ENCODE measurements around the gene MRO. TPM values are rescaled to one million over a fixed set of nuclear protein-coding genes. Genes with fewer than 3 reads are reported as not detected.

The MRO gene
- total RNA-seq, 1 experiment from 2014 or later: 0.84 TPM

DNA sequence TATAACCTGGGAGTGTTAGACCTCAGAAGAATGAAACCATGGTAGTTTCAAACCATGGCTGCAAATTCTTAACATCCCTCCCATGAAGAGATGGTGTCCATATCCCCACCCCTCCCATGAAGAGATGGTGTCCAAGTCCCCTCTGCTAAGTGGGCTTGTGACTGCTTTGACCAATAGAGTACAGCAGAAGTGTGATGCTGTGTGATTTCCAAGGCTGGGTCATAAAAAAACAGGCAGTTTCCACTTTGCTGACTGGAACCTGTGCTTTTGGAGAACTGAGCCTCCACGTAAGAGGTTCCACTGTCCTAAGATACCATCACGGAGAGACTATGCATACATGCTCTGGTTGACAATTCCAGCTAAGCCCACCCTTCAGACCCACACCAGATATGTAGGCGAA, 65.5 kb downstream of the MRO start:
- no peak overlapping the region for H3K4me3 ChIP-seq (replicated peaks in 1 of 2; ENCODE audit: low read depth in 1 of 2, low read length in 2 of 2)
- TF ChIP-seq JUND (IDR thresholded peaks at IDR 0.05) (no peak), FOSL1 (IDR thresholded peaks at IDR 0.05; ENCODE audit: low read depth) (no peak), POLR2AphosphoS5 (IDR thresholded peaks at IDR 0.05; ENCODE audit: low read depth, low read length) (no peak), CEBPB (IDR thresholded peaks at IDR 0.05; ENCODE audit: low read depth) (no peak), RAD21 (IDR thresholded peaks at IDR 0.05; ENCODE audit: low read depth) (no peak), EZH2phosphoT487 (IDR thresholded peaks at IDR 0.05; ENCODE audit: borderline replicate concordance) (no peak), SP1 (IDR thresholded peaks at IDR 0.05; ENCODE audit: low read depth) (no peak), ZFX (IDR thresholded peaks at IDR 0.05) (no peak), ZNF274 (IDR thresholded peaks at IDR 0.05; ENCODE audit: low read depth, low read length) (no peak), ELF1 (IDR thresholded peaks at IDR 0.05; ENCODE audit: borderline replicate concordance, low read depth) (no peak), POLR2A (IDR thresholded peaks at IDR 0.05; ENCODE audit: borderline replicate concordance, extremely low read depth, insufficient read depth, insufficient read length) (no peak), EZH2 (IDR thresholded peaks at IDR 0.05) (no peak), EGR1 (IDR thresholded peaks at IDR 0.05; ENCODE audit: low read depth) (no peak)
- TF ChIP-seq, protein P1, sequence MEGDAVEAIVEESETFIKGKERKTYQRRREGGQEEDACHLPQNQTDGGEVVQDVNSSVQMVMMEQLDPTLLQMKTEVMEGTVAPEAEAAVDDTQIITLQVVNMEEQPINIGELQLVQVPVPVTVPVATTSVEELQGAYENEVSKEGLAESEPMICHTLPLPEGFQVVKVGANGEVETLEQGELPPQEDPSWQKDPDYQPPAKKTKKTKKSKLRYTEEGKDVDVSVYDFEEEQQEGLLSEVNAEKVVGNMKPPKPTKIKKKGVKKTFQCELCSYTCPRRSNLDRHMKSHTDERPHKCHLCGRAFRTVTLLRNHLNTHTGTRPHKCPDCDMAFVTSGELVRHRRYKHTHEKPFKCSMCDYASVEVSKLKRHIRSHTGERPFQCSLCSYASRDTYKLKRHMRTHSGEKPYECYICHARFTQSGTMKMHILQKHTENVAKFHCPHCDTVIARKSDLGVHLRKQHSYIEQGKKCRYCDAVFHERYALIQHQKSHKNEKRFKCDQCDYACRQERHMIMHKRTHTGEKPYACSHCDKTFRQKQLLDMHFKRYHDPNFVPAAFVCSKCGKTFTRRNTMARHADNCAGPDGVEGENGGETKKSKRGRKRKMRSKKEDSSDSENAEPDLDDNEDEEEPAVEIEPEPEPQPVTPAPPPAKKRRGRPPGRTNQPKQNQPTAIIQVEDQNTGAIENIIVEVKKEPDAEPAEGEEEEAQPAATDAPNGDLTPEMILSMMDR (IDR thresholded peaks at IDR 0.05 in 2 of 3, conservative IDR thresholded peaks at IDR 0.05 in 1 of 3; ENCODE audit: borderline replicate concordance in 1 of 3, insufficient read depth in 1 of 3, low read depth in 2 of 3, low read length in 2 of 3): no peak
- TF ChIP-seq, protein P2, sequence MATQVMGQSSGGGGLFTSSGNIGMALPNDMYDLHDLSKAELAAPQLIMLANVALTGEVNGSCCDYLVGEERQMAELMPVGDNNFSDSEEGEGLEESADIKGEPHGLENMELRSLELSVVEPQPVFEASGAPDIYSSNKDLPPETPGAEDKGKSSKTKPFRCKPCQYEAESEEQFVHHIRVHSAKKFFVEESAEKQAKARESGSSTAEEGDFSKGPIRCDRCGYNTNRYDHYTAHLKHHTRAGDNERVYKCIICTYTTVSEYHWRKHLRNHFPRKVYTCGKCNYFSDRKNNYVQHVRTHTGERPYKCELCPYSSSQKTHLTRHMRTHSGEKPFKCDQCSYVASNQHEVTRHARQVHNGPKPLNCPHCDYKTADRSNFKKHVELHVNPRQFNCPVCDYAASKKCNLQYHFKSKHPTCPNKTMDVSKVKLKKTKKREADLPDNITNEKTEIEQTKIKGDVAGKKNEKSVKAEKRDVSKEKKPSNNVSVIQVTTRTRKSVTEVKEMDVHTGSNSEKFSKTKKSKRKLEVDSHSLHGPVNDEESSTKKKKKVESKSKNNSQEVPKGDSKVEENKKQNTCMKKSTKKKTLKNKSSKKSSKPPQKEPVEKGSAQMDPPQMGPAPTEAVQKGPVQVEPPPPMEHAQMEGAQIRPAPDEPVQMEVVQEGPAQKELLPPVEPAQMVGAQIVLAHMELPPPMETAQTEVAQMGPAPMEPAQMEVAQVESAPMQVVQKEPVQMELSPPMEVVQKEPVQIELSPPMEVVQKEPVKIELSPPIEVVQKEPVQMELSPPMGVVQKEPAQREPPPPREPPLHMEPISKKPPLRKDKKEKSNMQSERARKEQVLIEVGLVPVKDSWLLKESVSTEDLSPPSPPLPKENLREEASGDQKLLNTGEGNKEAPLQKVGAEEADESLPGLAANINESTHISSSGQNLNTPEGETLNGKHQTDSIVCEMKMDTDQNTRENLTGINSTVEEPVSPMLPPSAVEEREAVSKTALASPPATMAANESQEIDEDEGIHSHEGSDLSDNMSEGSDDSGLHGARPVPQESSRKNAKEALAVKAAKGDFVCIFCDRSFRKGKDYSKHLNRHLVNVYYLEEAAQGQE (IDR thresholded peaks at IDR 0.05; ENCODE audit: low read depth): no peak
- TF ChIP-seq, protein P3, sequence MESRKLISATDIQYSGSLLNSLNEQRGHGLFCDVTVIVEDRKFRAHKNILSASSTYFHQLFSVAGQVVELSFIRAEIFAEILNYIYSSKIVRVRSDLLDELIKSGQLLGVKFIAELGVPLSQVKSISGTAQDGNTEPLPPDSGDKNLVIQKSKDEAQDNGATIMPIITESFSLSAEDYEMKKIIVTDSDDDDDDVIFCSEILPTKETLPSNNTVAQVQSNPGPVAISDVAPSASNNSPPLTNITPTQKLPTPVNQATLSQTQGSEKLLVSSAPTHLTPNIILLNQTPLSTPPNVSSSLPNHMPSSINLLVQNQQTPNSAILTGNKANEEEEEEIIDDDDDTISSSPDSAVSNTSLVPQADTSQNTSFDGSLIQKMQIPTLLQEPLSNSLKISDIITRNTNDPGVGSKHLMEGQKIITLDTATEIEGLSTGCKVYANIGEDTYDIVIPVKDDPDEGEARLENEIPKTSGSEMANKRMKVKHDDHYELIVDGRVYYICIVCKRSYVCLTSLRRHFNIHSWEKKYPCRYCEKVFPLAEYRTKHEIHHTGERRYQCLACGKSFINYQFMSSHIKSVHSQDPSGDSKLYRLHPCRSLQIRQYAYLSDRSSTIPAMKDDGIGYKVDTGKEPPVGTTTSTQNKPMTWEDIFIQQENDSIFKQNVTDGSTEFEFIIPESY (IDR thresholded peaks at IDR 0.05; ENCODE audit: extremely low read depth, insufficient replicate concordance, low read length): no peak
- TF ChIP-seq, protein P4, sequence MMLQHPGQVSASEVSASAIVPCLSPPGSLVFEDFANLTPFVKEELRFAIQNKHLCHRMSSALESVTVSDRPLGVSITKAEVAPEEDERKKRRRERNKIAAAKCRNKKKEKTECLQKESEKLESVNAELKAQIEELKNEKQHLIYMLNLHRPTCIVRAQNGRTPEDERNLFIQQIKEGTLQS (IDR thresholded peaks at IDR 0.05): no peak
- H3K9me2 ChIP-seq (ENCODE audit: insufficient read depth): no peaks in the 10 kb centered on the region
- no peaks in the 10 kb centered on the region for H4K20me1 ChIP-seq (ENCODE audit: insufficient read depth)
- 0 out of 4 replicates have a peak, but pooled peaks cover 0 to 6% of the 10 kb centered on the region in 2 experiments for H3K9me3 ChIP-seq (ENCODE audit: control insufficient read depth in 1 of 2, insufficient read depth in 1 of 2, low read depth in 1 of 2, low read length in 2 of 2)
- no peak overlapping the region for H2AFZ ChIP-seq (ENCODE audit: low read depth, low read length, poor library complexity, severe bottlenecking)
- intact Hi-C loops (cut with micrococcal nuclease): no loop called here
- no peak for ATAC-seq
- no peak overlapping the region for H3K27ac ChIP-seq (ENCODE audit: low read depth, low read length)
- no peak overlapping the region for H3K9ac ChIP-seq (ENCODE audit: low read length)
- RAD21 ChIA-PET (ENCODE audit: low non-redundant PET in 1 of 2, low total read pairs in 2 of 2, uncharacterized antibody in 2 of 2, unreplicated experiment in 2 of 2): no interaction called here
- H3K79me2 ChIP-seq (ENCODE audit: insufficient read depth, low read length): no peaks in the 10 kb centered on the region
- no peaks in the 10 kb centered on the region; a peak in 1 of 4 replicates for H3K4me1 ChIP-seq (ENCODE audit: control insufficient read depth in 1 of 2, insufficient read depth in 2 of 2, low read length in 2 of 2)
- no peak for DNase-seq (ENCODE audit: low read depth, low spot score)
- BruUV-seq (replicated peaks): no TSS peak
- no peaks in the 10 kb centered on the region for H3K36me3 ChIP-seq (ENCODE audit: control insufficient read depth in 1 of 2, insufficient read depth in 2 of 2, low read length in 2 of 2)
- POLR2A ChIA-PET: no interaction called here
- CTCF ChIA-PET: no interaction called here
- H3K27me3 ChIP-seq (ENCODE audit: insufficient read depth, low read length): peaks cover 14% of the 10 kb centered on the region; the same call in 1 of the 2 replicates
- H3K4me2 ChIP-seq (ENCODE audit: low read length): no peak overlapping the region

Data from HCT116 (cell line).